ENCODE results near the gene KIF13A. TPM values are rescaled to one million over a fixed set of nuclear protein-coding genes. Genes with fewer than 3 reads are reported as not detected.

Gene KIF13A
- total and polyA plus RNA-seq, 9 of the 15 experiments (the other 6 are each of a cell fraction or from before 2014, with no cell fraction given), result 3.6 to 44.3 (median 29.7) TPM

DNA sequence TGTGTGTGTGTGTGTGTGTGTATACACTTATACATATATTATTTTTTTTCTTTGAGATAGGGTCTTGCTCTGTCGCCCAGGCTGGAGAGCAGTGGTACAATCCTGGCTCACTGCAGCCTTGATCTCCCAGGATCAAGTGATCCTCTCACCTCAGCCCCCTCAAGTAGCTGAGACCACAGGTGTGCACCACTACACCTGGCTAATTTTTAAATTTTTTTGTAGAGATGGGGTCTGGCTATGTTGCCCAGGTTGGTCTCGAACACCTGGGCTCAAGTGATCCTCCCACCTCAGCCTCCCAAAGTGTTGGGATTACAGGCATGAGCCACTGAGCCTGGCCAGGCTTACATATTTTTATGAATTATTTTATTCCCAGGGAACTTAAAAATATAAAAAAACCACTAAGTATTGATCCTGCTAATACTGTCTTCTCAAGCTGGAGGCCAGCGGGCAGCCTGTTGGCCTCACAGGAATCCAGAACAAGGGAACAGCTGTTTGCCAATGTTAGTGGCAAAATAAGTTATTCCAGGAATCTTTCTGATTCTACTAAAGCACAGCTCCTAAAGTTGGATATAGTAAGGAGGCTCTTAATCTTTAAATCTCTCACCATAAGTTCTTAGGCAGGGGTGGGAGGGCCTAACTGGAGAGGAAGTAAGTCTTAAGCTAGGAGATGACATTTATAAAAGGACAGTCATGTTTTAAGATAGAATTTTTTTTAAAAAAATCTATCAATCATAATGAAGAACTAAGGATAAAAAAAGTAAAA, 145.2 kb downstream of the KIF13A start (continued):
- peak; percentile 63 for TF ChIP-seq DACH1 (IDR thresholded peaks at IDR 0.05; ENCODE audit: partially characterized antibody)
- TF ChIP-seq TCF7 (IDR thresholded peaks at IDR 0.05; ENCODE audit: borderline replicate concordance), result no peak
- TF ChIP-seq TAL1 (IDR thresholded peaks at IDR 0.05), result no peak
- no peak for TF ChIP-seq STAT5B (CRISPR knock-in tag; IDR thresholded peaks at IDR 0.05)
- no peak for TF ChIP-seq ZNF212 (CRISPR knock-in tag; IDR thresholded peaks at IDR 0.05)
- peak; percentile 35 for TF ChIP-seq ARID1B (IDR thresholded peaks at IDR 0.05)
- TF ChIP-seq ELF1 (tag; IDR thresholded peaks at IDR 0.05), result no peak
- no peak for TF ChIP-seq NONO (IDR thresholded peaks at IDR 0.05; ENCODE audit: low read depth in 2 of 2, low read length in 1 of 2)
- TF ChIP-seq SIX5 (IDR thresholded peaks at IDR 0.05; ENCODE audit: borderline replicate concordance in 1 of 2, insufficient read depth in 1 of 2, low read depth in 1 of 2, low read length in 2 of 2), result no peak
- TF ChIP-seq ZNF174 (CRISPR knock-in tag; IDR thresholded peaks at IDR 0.05), result no peak
- TF ChIP-seq ZNF707 (CRISPR knock-in tag; conservative IDR thresholded peaks at IDR 0.05), result no peak
- TF ChIP-seq PTBP1 (IDR thresholded peaks at IDR 0.05; ENCODE audit: low read depth, low read length), result no peak
- no peak for TF ChIP-seq KLF1 (tag; IDR thresholded peaks at IDR 0.05)
- no peak for TF ChIP-seq HNRNPK (IDR thresholded peaks at IDR 0.05; ENCODE audit: low read depth, low read length, poor library complexity, severe bottlenecking)
- TF ChIP-seq ZNF263 (CRISPR knock-in tag; IDR thresholded peaks at IDR 0.05; ENCODE audit: borderline replicate concordance), result no peak
- TF ChIP-seq, protein P1, sequence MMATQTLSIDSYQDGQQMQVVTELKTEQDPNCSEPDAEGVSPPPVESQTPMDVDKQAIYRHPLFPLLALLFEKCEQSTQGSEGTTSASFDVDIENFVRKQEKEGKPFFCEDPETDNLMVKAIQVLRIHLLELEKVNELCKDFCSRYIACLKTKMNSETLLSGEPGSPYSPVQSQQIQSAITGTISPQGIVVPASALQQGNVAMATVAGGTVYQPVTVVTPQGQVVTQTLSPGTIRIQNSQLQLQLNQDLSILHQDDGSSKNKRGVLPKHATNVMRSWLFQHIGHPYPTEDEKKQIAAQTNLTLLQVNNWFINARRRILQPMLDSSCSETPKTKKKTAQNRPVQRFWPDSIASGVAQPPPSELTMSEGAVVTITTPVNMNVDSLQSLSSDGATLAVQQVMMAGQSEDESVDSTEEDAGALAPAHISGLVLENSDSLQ (IDR thresholded peaks at IDR 0.05), result peak; percentile 13; the same call in 1 of the 2 replicates
- TF ChIP-seq, protein P2, sequence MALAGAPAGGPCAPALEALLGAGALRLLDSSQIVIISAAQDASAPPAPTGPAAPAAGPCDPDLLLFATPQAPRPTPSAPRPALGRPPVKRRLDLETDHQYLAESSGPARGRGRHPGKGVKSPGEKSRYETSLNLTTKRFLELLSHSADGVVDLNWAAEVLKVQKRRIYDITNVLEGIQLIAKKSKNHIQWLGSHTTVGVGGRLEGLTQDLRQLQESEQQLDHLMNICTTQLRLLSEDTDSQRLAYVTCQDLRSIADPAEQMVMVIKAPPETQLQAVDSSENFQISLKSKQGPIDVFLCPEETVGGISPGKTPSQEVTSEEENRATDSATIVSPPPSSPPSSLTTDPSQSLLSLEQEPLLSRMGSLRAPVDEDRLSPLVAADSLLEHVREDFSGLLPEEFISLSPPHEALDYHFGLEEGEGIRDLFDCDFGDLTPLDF (CRISPR knock-in tag; IDR thresholded peaks at IDR 0.05), result no peak
- TF ChIP-seq MAFG (tag; conservative IDR thresholded peaks at IDR 0.05), result peak; percentile 39; the same call in 1 of the 2 replicates
- TF ChIP-seq BRD9 (IDR thresholded peaks at IDR 0.05; ENCODE audit: low read depth, partially characterized antibody), result no peak
- TF ChIP-seq ZNF778 (CRISPR knock-in tag; IDR thresholded peaks at IDR 0.05), result no peak
- no peak for TF ChIP-seq PHB (CRISPR knock-in tag; IDR thresholded peaks at IDR 0.05)
- TF ChIP-seq, protein P3, sequence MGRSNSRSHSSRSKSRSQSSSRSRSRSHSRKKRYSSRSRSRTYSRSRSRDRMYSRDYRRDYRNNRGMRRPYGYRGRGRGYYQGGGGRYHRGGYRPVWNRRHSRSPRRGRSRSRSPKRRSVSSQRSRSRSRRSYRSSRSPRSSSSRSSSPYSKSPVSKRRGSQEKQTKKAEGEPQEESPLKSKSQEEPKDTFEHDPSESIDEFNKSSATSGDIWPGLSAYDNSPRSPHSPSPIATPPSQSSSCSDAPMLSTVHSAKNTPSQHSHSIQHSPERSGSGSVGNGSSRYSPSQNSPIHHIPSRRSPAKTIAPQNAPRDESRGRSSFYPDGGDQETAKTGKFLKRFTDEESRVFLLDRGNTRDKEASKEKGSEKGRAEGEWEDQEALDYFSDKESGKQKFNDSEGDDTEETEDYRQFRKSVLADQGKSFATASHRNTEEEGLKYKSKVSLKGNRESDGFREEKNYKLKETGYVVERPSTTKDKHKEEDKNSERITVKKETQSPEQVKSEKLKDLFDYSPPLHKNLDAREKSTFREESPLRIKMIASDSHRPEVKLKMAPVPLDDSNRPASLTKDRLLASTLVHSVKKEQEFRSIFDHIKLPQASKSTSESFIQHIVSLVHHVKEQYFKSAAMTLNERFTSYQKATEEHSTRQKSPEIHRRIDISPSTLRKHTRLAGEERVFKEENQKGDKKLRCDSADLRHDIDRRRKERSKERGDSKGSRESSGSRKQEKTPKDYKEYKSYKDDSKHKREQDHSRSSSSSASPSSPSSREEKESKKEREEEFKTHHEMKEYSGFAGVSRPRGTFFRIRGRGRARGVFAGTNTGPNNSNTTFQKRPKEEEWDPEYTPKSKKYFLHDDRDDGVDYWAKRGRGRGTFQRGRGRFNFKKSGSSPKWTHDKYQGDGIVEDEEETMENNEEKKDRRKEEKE (IDR thresholded peaks at IDR 0.05; ENCODE audit: borderline replicate concordance in 1 of 2, control insufficient read depth in 1 of 2, low read depth in 2 of 2, low read length in 1 of 2), result no peak
- TF ChIP-seq FOXP1 (CRISPR knock-in tag; IDR thresholded peaks at IDR 0.05), result no peak
